ENCODE data around the gene CHRM5.

The CHRM5 gene

DNA sequence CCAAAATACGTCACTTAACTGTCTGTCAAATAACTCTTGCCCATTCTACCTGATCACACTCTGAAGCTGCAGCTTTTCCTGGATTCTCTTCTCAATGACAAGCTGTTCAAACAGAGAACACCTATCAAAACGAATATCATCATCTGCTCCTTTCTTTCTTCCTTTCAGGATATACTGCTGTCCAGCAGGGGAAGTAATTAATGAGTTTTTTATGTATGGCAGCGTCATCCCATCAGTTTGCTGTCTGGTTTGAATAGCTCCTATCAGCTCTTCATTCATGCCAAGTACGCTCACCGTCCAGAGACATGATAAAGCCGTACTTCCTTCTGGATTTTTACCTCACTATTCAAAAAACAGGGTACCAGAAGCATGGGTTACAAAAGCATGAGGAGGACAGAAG, at the start of gene CHRM5:
CHRM5 (plus strand) TSS at position 274 of the 400 bp plus-strand sequence. CDS start 94,221 bp downstream, outside the sequence.
- Mint-ChIP-seq H3K27ac (no peak within 1 kb of the TSS), H3K4me3 (no peak within 1 kb of the TSS), H3K27me3 (no peaks in the 10 kb centered on the region), H3K9me3 (no peaks in the 10 kb centered on the region), H3K4me1 (no peaks in the 10 kb centered on the region), H3K36me3 (no peaks in the 10 kb centered on the region)

DNA sequence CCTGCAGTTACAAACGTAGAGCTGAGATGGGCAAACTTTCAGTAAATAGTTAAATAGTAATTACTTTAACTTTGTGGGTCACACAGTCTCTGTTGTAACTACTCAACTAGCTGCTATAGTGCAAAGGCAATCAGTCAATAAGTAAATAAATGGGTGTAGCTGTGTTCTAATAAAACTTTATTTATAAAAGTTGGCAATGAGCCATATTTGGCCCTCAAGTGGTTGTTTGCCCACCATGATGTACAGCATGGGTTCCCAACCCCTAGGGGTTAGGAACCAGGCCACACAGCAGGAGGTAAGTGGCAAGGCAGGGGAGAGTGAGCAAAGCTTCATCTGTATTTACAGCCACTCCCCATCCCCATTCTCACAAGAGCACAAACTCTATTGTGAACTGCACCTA, 44.9 kb upstream of the CHRM5 start:
- H3K27me3 Mint-ChIP-seq: no peaks in the 10 kb centered on the region
- H3K36me3 Mint-ChIP-seq: peaks cover 5% of the 10 kb centered on the region
- no peak overlapping the region for H3K27ac Mint-ChIP-seq
- no peak overlapping the region for H3K4me3 Mint-ChIP-seq
- no peaks in the 10 kb centered on the region for H3K4me1 Mint-ChIP-seq
- H3K9me3 Mint-ChIP-seq: no peaks in the 10 kb centered on the region

DNA sequence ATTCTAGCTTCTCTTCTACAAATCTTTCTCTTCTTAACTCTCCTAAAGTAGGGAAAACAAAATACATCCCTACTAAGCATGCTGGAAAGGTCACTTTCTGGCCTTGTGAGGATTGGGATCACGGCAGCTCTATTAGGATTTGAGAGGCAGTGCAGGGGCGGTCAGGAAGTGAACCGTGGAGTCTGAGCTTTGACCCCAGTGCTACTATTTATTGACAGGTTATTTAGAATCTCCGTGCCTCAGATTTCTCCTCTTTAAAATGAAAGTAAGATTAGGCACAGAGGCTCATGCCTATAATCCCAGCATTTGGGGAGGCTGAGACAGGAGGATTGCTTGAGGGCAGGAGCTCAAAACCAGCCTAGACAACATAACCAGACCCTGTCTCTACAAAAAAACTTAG, 42.0 kb upstream of the CHRM5 start:
- no peaks in the 10 kb centered on the region for H3K27me3 Mint-ChIP-seq
- H3K27ac Mint-ChIP-seq: no peak overlapping the region
- no peak overlapping the region for H3K4me3 Mint-ChIP-seq
- H3K36me3 Mint-ChIP-seq: peaks cover 6% of the 10 kb centered on the region
- no peaks in the 10 kb centered on the region for H3K9me3 Mint-ChIP-seq
- no peaks in the 10 kb centered on the region for H3K4me1 Mint-ChIP-seq

- H3K27me3 Mint-ChIP-seq: no peaks in the 10 kb centered on the region
- H3K4me3 Mint-ChIP-seq: no peak overlapping the region
- H3K4me1 Mint-ChIP-seq: no peaks in the 10 kb centered on the region
- no peaks in the 10 kb centered on the region for H3K9me3 Mint-ChIP-seq
- no peak overlapping the region for H3K27ac Mint-ChIP-seq
- H3K36me3 Mint-ChIP-seq: peaks cover 3% of the 10 kb centered on the region
These were observed 35.6 kb upstream of the CHRM5 start for GRCh38 chr15:33932734-33933133.

- H3K36me3 Mint-ChIP-seq: peaks cover 3% of the 10 kb centered on the region
- H3K9me3 Mint-ChIP-seq: no peaks in the 10 kb centered on the region
- no peaks in the 10 kb centered on the region for H3K27me3 Mint-ChIP-seq
- H3K4me1 Mint-ChIP-seq: no peaks in the 10 kb centered on the region
- H3K27ac Mint-ChIP-seq: no peak overlapping the region
- H3K4me3 Mint-ChIP-seq: no peak overlapping the region
These were observed 33.9 kb upstream of the CHRM5 start for GRCh38 chr15:33934396-33934795.

- H3K4me1 Mint-ChIP-seq: no peaks in the 10 kb centered on the region
- no peaks in the 10 kb centered on the region for H3K27me3 Mint-ChIP-seq
These were observed 33.4 kb upstream of the CHRM5 start for GRCh38 chr15:33934921-33935320.

DNA sequence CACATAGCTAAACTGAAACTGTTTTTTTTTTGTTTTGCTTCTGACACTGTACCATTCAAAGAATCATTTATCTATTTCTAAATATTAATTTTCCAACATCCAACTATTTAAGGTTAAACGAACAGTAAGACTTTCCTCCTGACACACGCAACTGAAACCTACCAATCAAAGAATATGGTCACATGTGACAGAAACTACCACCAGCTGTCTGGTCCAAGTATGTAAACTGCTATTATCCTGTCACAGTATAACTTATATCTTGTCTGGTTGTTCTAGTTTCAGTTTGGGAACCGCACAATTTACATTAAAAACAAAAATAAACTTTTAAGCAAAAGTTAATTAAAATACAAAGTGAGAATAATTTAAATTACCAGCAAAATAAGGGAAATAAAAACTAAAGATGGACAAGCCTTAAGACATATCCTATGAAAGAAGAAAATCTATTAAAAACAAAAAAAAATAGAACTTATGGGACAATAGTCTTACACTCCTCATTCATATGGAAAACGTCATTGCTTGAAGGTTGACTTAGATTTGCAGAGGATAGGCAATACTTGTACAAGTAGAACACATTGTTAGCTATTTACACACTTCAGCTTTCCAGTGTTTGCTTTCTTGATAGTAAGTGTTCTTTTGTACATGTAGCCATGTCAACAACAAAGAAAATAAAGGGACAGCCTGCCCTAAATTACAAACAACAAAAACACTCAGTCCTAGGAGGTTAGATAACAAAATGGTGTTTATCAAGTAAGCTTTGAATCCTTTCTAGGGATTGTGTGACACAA, 26.8 kb upstream of the CHRM5 start:
- Mint-ChIP-seq H3K27ac (no peak overlapping the region), H3K36me3 (peaks cover 7% of the 10 kb centered on the region), H3K4me1 (no peaks in the 10 kb centered on the region), H3K4me3 (no peak overlapping the region), H3K27me3 (no peaks in the 10 kb centered on the region), H3K9me3 (no peaks in the 10 kb centered on the region)

More at GRCh38 chr15:33934921-33935320, 33.4 kb upstream of the CHRM5 start:
- no peaks in the 10 kb centered on the region for H3K9me3 Mint-ChIP-seq
- H3K4me3 Mint-ChIP-seq: no peak overlapping the region
- peaks cover 3% of the 10 kb centered on the region for H3K36me3 Mint-ChIP-seq
- H3K27ac Mint-ChIP-seq: no peak overlapping the region

DNA sequence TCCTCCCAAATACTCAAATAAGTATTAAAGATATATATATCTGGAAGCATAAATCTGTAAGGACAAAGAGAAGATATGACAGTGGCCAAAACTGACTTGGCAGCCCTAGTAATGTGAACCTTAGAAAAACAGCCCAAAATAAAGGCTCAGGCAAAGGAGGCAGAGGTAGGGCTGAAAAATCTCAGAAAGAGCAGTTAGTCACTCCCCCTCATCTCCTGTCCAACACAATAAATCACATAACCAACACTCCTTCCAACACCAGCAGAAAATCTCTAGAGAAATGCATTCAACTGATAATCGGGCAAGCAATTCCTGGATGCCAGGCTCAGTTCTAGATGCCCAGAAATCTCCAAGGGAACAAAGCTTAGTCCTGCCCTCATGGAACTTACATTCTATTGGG, 22.1 kb upstream of the CHRM5 start:
- H3K27ac Mint-ChIP-seq: no peak overlapping the region
- peaks cover 3% of the 10 kb centered on the region for H3K4me1 Mint-ChIP-seq
- H3K27me3 Mint-ChIP-seq: no peaks in the 10 kb centered on the region
- no peak overlapping the region for H3K4me3 Mint-ChIP-seq
- no peaks in the 10 kb centered on the region for H3K9me3 Mint-ChIP-seq
- peaks cover 8% of the 10 kb centered on the region for H3K36me3 Mint-ChIP-seq

DNA sequence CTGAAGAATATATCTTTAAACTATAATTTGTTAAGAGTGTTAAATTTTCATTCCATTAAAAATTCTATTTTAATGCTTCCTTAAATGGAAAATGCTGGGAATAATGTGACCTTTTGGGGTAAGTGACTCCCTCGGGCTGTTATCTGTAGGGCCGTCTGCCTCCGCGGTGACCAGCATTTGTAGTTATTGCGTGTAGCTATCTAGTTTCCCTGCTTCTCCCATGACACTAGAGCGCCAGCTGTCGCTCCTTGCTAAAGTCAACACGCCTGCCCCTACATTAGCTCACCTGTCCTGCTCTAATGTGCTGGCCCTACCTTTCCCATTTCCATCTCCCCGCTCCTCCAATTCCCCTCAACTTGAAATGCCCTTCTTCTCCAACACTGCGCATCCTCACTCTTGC, 12.4 kb upstream of the CHRM5 start:
- Mint-ChIP-seq H3K9me3 (peaks cover 5% of the 10 kb centered on the region), H3K27ac (no peak overlapping the region), H3K4me1 (peaks cover 19% of the 10 kb centered on the region)

GRCh38 chr15:33956397-33956796, 11.9 kb upstream of the CHRM5 start:
- H3K27ac Mint-ChIP-seq: no peak overlapping the region
- H3K4me1 Mint-ChIP-seq: peaks cover 18% of the 10 kb centered on the region
- H3K27me3 Mint-ChIP-seq: no peaks in the 10 kb centered on the region
- peaks cover 4% of the 10 kb centered on the region for H3K36me3 Mint-ChIP-seq
- peaks cover 5% of the 10 kb centered on the region for H3K9me3 Mint-ChIP-seq
- no peak overlapping the region for H3K4me3 Mint-ChIP-seq

More for the DNA sequence above, 12.4 kb upstream of the CHRM5 start:
- Mint-ChIP-seq H3K27me3 (no peaks in the 10 kb centered on the region), H3K36me3 (peaks cover 4% of the 10 kb centered on the region), H3K4me3 (no peak overlapping the region)

DNA sequence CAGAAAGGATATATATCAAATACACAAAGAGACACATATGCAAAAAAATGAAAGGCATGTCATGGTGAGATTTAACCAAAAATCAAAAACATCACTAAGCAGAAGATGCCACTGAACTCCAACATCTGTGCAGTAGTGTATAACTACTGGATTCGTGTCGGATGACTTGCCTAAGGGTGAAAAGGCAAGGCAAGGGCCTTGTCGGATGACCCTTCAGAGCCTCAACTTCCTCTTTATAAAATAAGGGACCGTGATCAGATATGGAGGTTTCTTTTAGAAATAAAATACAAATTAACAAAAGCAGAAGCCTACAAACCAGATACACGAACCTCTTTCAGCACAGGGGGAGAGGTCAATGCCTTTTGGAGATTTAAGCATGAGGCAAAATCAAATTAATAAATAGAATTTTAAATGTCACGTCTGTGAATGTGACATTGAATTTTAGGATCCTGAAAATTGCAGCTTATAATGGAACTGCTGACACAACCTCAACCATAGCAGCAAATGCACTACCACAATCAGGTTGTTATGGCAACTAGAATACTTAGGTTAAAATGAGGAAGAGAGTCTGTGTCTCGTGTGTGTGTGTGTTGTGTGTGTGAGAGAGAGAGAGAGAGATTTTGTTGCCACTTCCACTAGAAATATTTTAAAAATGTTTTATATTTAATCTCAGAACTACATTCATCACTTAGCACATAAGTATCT, 8.3 kb upstream of the CHRM5 start:
- H3K4me3 Mint-ChIP-seq: no peak overlapping the region
- H3K27me3 Mint-ChIP-seq: no peaks in the 10 kb centered on the region
- H3K4me1 Mint-ChIP-seq: no peaks in the 10 kb centered on the region
- no peak overlapping the region for H3K27ac Mint-ChIP-seq
- peaks cover 4% of the 10 kb centered on the region for H3K36me3 Mint-ChIP-seq
- H3K9me3 Mint-ChIP-seq: peaks cover 5% of the 10 kb centered on the region

DNA sequence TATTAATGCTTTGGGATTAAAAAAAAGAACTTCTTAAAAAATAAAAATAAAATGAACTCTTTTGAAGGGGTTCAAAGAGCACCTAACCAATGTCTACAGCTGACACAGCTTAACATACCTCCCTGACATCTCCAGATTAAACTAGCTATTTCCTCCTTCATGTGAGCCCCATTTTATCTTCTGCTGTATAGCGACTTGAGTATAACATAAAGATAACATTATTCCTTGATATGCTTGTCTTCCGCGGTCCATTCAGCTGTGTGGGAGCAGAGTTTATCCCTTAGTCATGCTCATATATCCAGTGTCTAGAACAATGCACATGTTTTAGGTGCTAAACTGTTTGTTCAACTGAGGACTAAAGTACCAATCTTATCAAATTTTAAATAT, 7.8 kb upstream of the CHRM5 start:
- Mint-ChIP-seq H3K27me3 (no peaks in the 10 kb centered on the region), H3K9me3 (peaks cover 5% of the 10 kb centered on the region), H3K27ac (no peak overlapping the region), H3K4me3 (no peak overlapping the region), H3K4me1 (no peaks in the 10 kb centered on the region), H3K36me3 (peaks cover 4% of the 10 kb centered on the region)

GRCh38 chr15:33963831-33964664, 4.2 kb upstream of the CHRM5 start:
- Mint-ChIP-seq H3K36me3 (no peaks in the 10 kb centered on the region), H3K27ac (no peak overlapping the region), H3K4me1 (no peaks in the 10 kb centered on the region), H3K27me3 (no peaks in the 10 kb centered on the region), H3K9me3 (no peaks in the 10 kb centered on the region), H3K4me3 (no peak overlapping the region)

- Mint-ChIP-seq H3K9me3 (no peaks in the 10 kb centered on the region), H3K27me3 (no peaks in the 10 kb centered on the region), H3K4me1 (no peaks in the 10 kb centered on the region), H3K27ac (no peak overlapping the region), H3K36me3 (no peaks in the 10 kb centered on the region), H3K4me3 (no peak overlapping the region)
These were observed 3.6 kb upstream of the CHRM5 start for GRCh38 chr15:33964665-33965040.

GRCh38 chr15:33968821-33969220, 524 bp downstream of the CHRM5 start:
- H3K36me3 Mint-ChIP-seq: no peaks in the 10 kb centered on the region
- no peaks in the 10 kb centered on the region for H3K27me3 Mint-ChIP-seq
- H3K27ac Mint-ChIP-seq: no peak overlapping the region
- H3K4me1 Mint-ChIP-seq: no peaks in the 10 kb centered on the region
- H3K4me3 Mint-ChIP-seq: no peak overlapping the region
- H3K9me3 Mint-ChIP-seq: no peaks in the 10 kb centered on the region

DNA sequence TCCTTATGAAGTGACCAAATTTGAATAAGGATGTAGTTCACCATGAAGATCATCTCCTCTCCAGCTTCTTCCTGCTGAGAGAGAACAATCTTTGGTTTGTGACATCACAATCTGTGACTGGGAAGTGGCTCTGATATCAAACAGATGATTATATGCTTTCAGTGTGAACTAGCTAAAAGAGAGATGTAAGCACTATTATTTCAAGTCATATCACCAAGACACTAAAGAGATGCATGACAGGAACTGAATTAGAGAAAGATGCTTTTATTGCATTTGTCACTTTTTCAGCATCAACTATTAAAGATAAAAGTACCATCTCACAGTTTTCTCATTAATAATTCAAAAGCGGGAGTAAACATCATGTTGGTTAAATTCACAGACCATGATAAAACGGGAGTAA, 3.5 kb downstream of the CHRM5 start:
- Mint-ChIP-seq H3K27me3 (no peaks in the 10 kb centered on the region), H3K27ac (no peak overlapping the region), H3K4me3 (no peak overlapping the region), H3K4me1 (no peaks in the 10 kb centered on the region), H3K9me3 (no peaks in the 10 kb centered on the region), H3K36me3 (no peaks in the 10 kb centered on the region)

All from activated naive CD4-positive, alpha-beta T cell treated with anti-CD3 and anti-CD28 coated beads, Interleukin-2, amount 50 U/mL, for 24 hours (primary cell).